Measurements from ENCODE around the gene SAMD10. TPM values are rescaled to one million over a fixed set of nuclear protein-coding genes. Genes with fewer than 3 reads are reported as not detected.
"Not testable (repeated sequence)": the region's sequence is repeated elsewhere in the genome, so short reads cannot be mapped to it uniquely, and the experiment has no call there.

Gene SAMD10
- total RNA-seq, 4 donors from 2014 or later, result 0.48 to 1.2 (median 0.84) TPM; not detected in 1

DNA sequence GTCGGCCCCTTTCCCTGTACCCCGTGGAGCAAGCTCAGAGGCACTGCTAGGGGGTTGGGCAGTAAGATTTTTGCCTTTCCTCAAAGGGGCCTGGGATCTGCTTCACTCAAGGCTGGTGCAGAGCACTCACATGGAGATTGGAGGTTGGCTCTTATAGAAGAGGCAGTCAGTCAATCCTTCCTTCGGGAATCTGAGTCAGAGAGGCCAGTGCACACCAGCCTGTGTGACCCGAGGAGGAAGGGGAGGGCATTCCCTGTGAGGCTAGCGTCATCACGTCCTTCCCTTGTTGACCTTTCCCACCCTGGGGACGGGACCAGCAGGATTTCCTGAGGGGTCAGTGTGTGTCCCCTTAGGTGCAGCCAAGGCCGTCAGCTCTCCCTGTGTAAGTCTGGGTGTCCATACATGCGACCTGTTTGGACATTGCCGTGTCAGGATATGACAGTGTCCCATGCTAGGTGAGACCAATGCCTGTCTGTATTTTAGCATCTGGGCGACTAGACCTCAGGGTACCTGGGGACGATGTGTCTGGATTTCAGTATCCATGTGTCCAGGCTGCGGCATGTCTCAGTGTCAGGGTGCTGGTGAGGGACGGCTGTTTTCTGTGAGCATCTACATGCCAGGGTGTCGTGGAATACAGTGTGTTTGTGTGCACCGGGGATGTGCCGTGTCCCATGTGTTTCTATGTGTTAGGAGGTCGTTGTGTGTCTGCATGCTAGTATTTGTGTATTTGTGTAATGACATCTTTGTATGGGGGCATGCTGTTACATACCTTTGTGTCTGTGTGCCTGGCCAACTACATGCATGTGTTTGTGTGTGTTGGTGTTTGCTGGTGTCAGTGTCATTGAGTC is 6.9 kb downstream of the SAMD10 start:
- ATAC-seq (ENCODE audit: low FRiP score), result no peak
- no peak for DNase-seq (ENCODE audit: low spot score)

DNA sequence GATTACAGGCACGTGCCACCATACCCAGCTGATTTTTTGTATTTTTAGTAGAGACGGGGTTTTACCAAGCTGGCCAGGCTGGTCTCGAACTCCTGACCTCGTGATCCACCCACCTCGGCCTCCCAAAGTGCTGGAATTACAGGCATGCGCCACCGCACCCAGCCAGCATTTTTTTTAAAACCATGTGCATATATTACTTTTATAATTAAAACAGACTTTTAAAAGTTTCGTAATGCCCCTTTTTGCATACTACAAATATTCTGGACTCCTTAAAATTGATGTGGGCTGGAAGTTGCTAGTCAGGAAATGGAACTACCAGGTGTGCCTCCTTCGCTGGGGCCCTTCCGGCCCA is 7.5 kb downstream of the SAMD10 start:
- not testable (repeated sequence) for ATAC-seq (ENCODE audit: low FRiP score); DNase-seq (ENCODE audit: low spot score)

More for the DNA sequence above, 6.9 kb downstream of the SAMD10 start:
- TF ChIP-seq, protein P1, sequence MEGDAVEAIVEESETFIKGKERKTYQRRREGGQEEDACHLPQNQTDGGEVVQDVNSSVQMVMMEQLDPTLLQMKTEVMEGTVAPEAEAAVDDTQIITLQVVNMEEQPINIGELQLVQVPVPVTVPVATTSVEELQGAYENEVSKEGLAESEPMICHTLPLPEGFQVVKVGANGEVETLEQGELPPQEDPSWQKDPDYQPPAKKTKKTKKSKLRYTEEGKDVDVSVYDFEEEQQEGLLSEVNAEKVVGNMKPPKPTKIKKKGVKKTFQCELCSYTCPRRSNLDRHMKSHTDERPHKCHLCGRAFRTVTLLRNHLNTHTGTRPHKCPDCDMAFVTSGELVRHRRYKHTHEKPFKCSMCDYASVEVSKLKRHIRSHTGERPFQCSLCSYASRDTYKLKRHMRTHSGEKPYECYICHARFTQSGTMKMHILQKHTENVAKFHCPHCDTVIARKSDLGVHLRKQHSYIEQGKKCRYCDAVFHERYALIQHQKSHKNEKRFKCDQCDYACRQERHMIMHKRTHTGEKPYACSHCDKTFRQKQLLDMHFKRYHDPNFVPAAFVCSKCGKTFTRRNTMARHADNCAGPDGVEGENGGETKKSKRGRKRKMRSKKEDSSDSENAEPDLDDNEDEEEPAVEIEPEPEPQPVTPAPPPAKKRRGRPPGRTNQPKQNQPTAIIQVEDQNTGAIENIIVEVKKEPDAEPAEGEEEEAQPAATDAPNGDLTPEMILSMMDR (IDR thresholded peaks at IDR 0.05), result no peak

DNA sequence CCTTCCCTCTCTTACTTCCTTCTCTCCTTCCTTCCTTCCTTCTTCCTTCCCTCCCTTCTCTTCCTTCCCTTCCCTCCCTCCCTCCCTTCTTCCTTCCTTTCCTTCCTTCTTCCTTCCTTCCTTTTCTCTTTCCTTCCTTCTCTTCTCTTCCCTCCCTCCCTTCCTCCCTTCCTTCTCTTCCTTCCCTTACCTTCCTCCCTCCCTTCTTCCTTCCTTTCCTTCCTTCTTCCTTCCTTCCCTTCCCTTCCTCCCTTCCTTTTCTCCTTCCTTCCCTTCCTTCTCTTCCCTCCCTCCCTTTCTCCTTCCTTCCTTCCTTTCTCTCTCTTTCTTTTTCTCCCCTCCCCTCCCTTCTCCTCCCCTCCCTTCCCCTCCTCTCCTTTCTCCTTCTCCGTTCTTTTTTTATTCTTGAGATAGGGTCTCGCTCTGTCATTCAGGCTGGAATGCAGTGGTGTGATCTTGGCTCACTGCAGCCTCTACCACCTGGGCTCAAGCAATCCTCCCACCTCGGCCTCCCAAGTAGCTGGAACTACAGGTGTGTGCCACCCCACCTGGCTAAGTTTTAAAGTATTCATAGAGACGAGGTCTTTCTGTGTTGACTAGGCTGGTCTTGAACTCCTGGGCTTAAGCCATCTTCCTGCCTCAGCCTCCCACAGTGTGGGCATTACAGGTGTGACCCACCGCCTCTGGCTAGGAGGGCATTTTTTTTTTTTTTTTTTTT is 8.6 kb downstream of the SAMD10 start:
- DNase-seq (ENCODE audit: low spot score) (no peak), ATAC-seq (ENCODE audit: low FRiP score) (no peak)
- TF ChIP-seq, protein P1 (IDR thresholded peaks at IDR 0.05), result no peak

GRCh38 chr20:63969838-63970713 is 9.4 kb downstream of the SAMD10 start, which contains the start of gene ZNF512B:
Gene ZNF512B (minus strand): TSS chr20:63969930. CDS start chr20:63967950, 1,980 bp downstream.
- DNase-seq (ENCODE audit: low spot score), result no peak
- TF ChIP-seq, protein P1 (IDR thresholded peaks at IDR 0.05), result no peak
- peak; percentile 24 for ATAC-seq (ENCODE audit: low FRiP score)

- DNase-seq (ENCODE audit: low spot score) (peak; percentile 21), ATAC-seq (ENCODE audit: low FRiP score) (no peak)
- TF ChIP-seq, protein P1 (IDR thresholded peaks at IDR 0.05), result no peak
These were observed 10.3 kb downstream of the SAMD10 start for GRCh38 chr20:63968928-63969760.

- DNase-seq (ENCODE audit: low spot score), result no peak
These were observed 11.1 kb downstream of the SAMD10 start for GRCh38 chr20:63968136-63968927.

More at GRCh38 chr20:63968136-63968927, 11.1 kb downstream of the SAMD10 start:
- no peak for ATAC-seq (ENCODE audit: low FRiP score)
- TF ChIP-seq, protein P1 (IDR thresholded peaks at IDR 0.05), result no peak

Data from omental fat pad (tissue), 4 donors.